Fibroblast of peridontal ligament (primary cell): ENCODE measurements around the gene PACSIN2.

Experiments used
- DNase-seq: peaks from one replicate; pipeline ENCODE4 v3.0.0-alpha.2; 2010; ENCODE audit errors: extremely low read depth

Gene PACSIN2

DNA sequence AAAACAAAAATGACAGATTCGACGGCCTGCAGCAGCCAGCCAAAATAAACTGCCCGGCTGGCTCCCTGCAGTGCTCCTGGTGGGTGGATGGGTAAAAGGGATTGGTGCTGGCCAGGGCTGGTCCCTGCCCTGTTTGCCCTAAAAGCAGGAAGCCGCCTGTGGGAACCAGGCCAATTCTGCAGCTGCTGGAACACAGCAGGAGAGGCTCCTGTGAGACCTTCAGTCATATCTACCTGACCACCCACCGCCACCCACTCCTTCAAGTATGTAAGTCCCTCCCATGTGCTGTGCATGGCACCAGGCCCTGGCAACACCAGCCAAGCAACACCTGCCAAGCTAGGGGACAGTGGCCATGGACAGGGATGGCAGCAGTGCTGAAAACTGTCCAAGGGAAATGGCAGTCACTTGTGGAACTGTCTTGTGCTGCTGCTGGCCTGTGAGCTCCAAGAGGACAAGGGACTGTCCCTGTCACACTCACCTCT is 109.2 kb downstream of the PACSIN2 start:
- DNase-seq, result no peak

DNA sequence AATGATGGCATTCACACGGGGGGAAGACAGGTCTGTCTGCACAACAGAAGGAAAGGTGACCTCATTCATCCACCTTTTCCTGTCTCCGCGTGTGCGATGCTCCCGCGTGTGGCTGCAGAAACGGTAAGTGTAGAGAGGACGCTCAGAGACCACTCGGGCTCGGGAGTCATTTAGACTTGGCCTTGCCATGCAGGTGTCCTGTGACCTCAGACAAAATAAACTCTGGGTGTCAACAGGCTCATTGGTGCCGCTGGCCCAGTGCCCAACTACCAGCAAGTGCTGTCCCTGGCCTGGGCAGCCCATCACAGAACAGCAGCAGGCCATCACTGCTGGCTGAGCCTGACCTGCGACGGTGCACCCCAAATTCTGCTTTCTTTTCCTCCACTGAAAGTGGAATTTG is 109.7 kb downstream of the PACSIN2 start:
- DNase-seq, result no peak

DNA sequence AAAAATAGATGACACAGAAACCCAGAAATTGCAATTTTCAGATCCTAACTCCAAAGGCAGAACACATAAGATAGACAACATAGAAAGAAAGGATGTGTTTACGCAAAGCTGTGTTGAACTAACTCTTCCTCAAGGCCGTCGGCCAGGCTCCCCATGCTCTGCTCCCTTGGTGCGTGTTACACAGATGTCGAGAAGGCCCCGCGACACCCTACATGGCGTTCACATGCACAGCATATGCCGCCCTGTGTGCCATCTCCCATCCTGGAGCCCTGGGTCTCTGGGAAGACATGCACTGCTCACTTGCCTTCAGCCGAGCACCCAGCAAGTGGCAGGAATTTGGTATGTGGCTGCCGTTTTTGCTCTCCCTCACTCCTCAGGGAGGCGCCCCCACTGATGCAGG is 110.9 kb downstream of the PACSIN2 start:
- no peak for DNase-seq

DNA sequence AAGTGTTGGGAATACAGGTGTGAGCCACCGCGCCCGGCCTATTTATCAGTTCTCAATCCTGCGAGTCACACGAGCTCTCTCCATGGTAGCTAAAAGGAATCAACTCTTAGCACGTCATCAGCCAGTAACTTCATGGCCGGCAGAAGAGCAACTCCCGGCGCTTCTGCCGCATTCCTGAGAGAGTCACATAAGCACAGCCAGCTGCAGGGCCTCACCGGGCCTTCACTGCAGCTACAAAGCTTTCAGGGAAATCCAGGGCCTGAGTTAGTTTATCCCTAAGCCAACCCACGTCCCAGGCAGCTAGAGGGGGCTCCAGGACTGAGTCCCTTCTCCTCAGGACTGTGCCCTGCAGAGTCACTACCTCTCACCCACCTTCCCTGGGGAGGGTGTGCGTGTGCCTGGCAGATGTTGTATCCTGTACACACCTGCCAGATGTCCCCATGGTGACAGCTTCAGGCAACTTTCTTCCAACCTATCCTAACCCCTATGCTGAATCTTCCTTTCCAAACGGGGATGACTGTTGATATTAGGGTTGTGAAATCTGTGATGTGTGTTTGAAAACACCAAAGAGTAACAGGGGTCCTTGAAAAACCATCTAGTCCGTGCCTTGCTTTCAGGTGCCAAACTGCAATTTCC is 112.0 kb downstream of the PACSIN2 start:
- no peak for DNase-seq

DNA sequence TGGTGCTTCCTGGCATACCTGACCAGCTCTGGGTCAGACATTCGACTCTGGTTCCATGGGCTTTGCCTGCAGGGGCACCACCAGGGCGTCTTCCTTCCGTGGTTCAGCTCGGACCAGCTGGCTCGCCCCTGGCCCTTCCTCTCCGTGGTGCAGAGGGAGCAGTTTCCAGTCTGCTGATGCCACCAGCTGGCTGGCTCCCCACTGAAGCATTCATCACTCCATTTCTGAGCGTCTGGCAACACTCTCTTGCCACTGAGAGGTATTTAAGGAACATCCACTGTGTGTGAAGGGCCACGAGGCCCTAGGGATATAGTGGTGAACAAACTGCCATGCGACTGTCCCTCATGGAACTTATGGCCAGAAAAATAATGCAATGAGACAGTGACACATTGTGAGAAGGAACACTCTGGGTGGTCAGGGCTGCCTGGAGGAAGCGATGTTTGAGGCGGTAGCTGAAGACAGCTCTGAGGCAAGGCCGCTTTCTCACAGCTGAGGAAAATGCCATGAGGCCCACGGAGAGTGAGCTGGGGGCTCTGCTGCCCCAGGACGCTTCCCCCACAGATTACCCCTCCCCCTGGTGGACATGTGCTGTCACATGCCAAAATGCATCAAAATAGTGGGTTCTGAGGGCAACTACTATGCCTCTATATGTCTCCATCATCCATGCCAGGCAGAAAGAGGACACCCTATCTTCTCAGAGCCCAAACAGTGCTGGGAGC is 113.0 kb downstream of the PACSIN2 start:
- DNase-seq, result no peak

DNA sequence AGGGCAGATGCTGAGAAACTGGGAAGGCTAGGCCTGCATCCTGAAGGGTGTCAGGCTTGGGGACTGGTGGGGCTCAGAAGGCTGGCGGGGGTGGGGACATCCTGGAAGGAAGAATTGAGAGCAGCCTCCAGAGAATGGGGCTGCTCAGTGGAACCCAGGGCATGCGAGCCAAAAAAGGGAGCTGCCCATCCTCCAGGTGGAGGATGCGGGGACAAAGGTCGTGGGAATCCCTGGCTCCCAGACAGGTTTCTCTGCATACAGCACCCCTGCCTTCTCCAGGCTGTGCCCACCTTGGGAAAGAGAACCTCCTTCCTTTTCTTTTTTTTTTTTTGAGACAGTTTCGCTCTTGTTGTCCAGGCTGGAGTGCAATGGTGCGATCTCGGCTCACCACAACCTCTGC is 117.0 kb downstream of the PACSIN2 start:
- DNase-seq, result no peak

DNA sequence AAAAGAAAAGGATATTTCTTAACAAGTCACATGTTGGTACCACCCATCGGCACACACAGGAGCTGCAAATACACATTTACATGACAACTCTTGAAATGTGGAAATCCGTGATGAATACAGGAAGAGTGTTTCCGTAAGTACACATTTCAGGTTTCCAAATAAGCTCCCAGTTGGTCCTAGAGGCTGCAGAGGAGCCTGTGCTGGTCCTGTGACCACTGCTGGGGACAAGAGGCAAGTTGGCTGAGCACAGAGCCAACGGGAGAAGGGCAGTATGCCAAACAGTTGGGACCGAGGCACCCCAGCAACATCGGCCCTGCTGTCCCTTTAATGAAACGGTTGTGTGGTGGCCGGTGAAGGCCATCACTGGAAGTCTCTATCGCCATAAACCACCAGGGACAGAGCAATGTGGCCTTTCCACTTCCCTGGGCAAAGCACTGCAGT is 119.4 kb downstream of the PACSIN2 start:
- DNase-seq, result no peak

DNA sequence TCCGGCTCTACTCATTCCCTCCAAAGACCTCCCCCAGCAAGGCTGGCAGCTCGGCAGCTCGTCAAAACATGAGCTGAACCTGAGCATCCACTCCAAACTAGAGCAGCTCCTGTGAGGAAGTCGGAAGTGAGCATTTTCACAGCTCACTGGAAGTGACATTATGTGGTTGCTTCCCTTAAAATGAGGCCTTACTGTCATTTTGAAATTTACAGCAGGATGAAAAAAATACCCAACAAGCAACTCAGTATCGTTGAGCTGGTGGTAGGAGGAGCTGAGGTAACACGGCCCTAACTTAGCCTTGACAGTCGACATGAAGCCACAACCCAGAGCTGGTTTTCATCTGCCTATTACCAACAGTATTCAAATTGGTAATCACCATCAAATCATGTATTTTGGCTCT is 119.9 kb downstream of the PACSIN2 start:
- DNase-seq, result no peak

DNA sequence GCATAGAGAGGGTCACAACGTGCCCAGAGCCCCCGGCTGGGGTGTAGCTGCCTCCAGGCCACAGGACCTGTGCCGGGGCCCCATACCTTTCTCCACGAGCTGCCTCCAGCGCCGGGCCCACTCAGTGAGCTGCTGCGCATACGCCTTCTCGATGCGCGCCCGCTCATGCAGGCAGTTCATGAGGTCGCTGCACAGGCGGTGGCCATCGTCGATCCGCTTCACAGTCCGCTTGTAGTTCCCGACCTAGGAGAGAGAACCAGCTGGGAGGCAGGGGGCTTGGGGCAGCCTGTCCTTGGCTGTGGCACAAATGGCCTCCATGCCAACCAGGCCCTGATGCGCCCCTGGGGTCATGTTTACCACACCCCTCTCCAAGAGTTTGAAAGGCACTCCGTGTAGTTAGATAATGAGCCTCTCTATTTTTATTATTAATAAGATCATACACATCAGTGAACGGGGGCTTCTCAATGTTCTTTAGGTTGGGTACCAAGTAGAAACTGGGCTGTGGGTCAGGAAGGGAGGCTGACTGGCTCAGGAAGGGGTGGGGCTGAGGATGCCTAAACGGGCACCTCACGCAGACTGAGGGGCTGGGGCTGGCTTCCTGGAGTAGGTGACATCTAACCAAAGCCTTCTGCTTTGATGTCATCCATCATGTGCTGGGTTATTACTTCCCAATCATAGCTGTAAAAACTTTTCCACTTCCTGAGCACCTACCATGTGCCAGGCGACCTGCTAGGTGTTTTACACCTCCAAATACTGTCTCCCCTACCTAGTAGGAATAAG is 121.4 kb downstream of the PACSIN2 start:
- no peak for DNase-seq

DNA sequence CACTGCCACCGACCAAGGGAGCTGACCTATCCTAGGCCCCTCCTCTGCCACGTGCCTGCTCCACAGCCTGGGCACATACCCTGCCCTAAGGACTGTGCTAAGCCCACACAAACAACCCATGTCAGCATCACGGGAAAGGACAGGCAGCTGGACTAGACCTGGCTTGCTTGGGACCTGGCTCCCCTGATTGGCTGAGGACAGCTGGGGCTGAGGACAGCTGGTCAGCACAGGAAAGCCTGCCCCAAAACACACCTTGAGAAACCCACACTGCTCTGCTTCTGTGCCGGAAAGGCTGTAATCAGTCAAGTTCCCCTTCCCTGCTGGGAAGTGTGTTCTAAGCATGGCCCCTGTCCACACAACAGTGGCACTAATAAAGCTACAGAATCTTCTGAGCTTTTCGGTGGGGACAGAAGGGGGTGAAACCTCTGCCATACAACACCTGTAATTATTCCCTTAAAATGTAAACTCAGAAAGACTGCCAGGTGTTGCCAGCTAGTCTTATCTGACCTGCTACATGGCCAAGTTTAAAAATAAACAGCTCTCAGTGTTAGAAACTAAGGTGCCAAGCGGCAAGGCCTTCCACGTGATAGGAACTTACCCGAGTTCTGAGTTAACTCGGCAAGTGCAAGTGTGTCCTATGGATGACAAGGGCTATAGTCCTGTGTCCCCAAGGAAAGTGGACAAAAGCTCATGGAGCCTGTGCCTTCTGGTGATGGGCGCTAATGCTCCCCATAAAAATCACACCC is 122.2 kb downstream of the PACSIN2 start:
- no peak for DNase-seq

DNA sequence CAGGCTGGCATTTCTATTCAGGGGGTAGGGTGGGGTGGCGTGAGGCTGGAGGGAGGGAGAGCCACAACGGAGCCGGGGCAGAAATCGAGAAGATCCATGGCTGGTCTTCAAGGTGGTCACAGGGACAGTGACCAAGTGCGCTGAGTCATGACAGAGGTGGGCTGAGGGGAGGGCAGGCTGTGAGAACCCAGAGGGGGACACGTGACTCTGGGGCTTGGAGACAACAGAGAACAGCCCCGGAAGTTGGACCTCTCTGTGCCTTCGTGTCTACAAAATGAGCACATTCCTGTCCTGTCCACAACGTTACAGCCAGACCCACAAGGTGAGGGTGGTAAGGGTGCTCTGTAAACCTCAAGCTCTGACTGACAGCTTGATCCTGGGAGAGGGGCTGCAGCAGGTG is 122.8 kb downstream of the PACSIN2 start:
- DNase-seq, result no peak

DNA sequence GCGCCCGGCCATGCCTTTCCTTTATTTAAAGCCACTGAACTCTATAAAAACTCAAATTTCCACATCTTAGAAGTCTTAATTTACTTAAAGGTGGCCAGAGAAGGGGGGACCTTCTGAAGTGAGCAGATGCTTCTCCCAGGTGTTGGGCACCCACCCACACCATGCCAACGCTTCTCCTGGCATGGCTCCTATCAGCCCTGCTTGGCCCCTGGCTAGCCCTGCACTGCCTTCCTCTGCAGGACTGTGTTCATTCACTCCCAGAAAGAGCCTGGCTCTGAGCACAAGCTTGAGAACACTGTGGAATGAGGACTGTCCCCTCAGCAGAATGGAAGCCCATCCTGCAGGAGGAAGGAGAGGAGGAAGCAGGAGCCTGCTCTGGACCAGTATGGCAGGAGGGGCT is 123.3 kb downstream of the PACSIN2 start:
- DNase-seq, result no peak

DNA sequence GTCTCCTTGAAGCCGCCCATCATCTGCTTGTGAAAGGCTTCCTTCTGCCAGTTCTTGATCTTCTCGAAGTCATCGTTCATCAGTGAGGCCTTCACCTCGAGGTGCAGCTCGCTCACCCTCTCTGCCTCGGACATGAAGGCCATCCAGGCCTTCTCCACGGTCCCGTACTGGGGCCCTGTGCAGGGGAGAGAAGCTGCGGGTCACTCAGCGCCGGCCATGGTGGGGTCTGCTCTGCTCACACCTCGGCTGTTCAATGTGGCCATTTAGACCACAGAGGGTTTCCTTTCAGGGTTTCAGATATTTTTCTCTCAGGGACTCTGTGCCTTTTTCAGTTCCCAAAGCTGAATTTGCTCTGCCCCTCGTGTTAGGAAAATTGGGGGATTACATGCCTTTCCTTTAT is 123.9 kb downstream of the PACSIN2 start:
- no peak for DNase-seq

DNA sequence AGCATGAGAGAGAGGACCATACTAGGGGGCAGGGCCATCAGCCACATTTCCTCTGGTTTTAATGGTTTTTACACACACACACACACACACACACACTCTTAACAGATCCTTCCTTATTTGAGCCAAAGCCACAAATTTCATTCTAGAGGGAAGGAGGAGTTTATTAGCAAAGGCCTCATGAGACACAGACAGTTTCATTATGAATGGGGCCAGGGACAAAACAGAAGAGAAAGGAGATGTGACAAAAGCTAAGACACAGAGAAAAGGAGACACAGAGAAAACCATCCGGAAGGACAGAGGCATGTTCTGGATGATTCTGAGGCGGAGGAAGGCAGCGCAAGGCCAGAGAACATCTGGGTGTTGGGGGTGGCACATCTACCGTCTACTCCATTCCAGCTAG is 125.6 kb downstream of the PACSIN2 start:
- DNase-seq, result no peak

DNA sequence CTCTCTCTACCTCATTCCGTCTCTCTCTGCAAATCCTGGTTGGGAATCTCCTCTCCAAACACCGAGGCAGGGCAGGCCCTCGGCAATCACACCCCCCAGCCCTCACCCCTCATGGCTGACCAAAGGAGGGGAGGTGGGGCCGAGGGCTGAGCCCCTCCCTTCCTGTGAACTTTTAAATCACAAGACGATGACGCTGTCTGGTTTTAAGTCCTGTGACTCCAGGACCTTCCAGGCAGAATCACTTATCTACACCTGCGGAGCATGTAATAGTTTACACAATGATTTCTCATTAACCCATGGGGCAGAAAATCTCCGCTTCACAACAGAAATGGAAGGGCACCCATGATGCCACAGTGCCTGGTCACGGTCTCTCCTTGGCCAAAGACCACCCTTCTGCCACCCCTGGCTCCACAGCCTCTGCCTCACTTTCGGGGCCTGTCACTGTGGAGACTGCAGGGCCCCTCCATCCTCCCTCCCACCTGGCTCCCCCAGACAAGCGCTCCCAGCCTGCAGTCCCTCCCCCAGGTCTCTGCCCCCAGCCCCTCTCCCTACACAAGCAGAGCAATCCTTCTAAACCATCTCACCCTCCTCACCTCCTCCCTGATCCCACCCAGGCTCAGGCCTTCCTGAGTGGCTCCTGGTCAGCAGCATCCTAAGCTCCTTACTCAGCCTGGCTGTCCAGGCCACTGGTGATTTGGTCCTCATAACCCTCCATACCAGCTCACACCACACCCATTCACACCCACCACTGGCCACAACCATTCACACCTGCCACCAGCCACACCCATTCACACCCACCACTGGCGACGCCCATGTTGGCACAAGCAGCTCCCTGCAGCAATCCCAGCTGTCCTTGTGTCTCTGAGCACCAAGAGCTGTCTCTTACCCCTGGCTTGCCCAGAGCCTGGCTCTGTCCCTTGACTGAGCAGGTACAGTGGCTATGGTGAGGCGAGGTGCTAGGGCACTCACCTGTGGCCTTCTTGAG is 127.1 kb downstream of the PACSIN2 start:
- no peak for DNase-seq

DNA sequence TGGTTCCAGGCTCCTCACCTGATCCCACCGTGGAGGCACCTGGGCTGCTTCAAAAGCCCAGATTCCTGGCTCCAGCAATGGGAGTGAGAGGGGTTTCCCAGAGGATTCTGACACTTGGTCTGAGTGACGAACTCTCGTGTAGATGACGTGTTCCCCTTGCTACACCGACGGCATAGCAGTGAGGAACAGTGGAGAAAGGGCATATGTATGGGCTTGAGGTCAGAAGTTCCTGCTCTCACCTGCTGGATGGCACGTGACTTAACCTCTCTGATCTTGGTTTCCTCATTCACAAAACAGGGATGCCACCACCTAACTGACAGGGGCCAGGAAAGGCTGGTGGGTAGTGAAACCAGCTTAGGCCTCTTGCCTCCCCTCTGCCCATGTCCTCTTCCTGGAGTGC is 127.8 kb downstream of the PACSIN2 start:
- DNase-seq, result no peak

DNA sequence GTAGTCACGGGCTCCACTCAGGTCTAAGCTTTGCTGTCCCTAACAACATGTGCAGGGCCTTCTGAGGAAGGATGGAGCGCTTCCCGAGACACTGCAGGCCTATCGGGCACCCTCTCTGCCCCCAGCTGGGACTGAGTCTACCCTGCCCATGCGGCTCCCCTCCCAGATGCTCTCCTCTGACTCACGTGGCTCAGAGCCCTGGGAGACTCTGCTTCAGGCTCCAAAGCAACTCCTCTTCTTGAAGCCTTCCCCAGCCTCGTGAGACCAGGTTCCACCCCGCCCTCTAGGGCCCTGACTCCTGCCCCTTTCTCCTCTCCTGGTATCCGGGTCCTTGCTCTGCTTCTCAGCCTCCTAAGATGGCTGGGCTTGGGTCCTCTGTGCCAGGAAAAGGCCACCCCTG is 129.5 kb downstream of the PACSIN2 start:
- DNase-seq, result no peak

DNA sequence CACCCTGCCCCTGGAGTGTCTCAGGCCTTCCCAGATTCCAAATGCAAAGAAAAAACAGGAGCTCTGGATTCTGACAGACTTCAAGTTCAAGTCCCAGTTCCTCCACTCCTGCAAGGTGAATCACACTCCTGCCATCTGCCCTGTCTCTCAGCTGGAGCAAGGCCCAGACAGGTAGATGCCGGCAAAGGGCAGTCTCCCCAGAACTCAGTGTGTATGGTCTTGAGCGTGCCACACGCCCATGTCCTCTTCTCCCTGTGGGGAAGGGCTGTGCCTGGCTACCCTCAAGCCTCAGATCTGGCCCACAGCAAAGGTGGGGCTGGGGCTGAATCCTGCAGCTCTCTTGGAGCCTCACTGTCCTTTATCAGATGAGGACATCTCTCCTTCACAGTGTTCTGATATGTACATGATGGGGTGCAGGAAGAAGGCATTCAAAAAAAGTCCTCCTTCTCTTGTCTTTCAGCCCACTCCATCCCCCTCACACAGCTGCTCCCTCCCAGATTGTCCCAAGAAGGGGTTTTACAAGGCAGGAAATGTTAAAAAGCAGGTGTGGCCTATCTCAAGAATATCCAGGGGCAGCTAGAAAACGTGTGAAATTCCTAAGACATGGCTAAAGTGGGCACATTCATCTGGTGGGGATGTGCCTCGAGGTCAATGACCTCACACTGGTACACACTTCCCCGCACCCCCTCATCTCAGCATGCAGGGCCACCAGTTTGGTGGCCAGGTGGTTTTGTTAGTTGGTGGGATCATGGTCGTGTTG is 130.2 kb downstream of the PACSIN2 start:
- DNase-seq, result no peak

DNA sequence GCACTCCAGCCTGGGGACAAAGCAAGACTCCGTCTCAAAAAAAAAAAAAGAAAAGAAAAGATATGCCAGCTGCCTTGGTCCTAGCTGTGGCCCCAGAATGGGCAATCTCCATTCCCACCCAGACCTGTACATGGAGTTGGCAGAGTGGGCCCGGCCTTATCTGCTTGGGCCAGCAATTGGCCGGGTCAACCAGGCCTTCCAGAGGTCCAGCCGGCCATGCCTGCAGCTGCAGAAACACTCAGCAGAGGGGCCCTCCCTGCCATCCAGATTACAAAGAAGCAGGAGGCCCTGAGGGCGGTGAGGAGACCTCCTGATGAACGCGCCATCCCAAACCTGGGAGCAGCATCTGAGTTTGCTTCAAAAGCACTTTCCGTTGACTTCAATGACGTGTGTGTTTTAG is 131.0 kb downstream of the PACSIN2 start:
- no peak for DNase-seq

DNA sequence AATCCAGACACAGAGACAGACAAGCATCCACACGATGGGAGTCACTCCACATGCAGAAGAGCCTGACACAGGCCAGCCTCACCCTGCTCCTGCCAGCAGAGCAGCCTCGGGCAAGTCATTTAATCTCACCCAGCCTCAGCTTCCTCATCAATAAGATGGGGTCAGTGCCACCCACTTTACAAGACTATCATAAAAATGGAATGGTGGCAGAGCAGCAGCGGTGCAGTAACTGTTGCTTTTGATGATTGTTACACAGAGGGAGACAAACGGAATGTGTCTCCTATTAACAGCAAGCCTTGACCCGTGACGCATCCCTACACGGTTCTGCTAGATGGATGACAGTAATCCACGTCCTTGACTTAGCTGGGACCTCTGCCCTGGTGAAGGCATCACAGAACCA is 131.8 kb downstream of the PACSIN2 start:
- no peak for DNase-seq
